HG02623 (cell line): ENCODE results near the gene PXK.

Experiments
- ATAC-seq: cut with Tn5 transposase; IDR thresholded peaks from one replicate; pipeline ENCODE4 v1.9.1; 2021; ENCODE audit warnings: moderate library complexity; ENCODE audit not compliant: unreplicated experiment

PXK gene

DNA sequence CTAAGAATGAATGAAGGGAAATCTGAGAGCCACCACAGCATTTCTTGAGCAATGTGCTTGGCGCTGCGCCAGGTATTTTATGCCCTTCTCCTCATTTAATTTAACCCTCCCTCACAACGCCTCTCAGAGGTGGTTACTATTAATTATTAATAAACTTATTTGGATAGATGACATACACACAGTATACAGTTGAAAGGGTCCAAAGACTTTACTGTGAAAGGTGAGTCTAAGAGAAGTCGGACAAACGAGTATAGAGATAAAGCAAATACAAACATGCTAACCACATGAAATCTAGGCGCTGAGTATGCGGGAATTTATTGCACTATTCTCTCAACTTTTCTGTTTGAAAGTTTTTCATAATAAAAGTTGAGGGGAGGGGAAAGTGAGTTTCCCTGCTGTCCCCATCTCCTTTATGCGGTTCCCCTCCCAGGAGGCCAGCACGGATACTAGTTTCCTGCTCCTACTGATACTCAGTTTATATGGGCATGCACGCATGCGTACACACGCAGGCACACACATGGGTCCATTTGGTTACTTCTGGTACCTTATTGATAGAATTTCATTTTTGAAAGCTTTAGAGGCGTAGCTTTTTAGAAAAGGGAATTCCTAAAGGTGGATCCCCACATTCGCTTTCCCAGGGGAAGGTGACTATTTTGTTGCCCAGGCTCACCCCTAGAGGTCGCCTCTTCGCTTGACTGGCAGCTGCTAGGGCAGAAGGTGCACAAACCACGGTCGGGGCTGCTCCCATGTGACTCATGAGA, 130.7 kb downstream of the PXK start:
- ATAC-seq: peak; percentile 82

DNA sequence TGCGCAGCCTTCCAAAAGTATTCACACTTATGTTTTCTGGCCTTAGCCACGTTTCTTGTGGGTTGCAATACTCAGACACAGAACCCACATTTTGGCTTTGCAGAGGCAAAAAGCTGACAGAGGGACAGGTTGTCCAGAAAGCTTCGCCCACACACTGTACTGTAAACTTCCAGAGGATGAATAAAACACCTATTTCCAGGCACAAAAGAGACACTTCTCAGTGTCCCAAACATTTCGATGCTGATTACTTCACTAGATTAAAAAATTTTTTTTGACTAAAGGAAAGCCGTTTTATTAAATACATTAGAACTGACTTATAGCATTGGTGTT, 131.2 kb downstream of the PXK start:
- no peak for ATAC-seq

DNA sequence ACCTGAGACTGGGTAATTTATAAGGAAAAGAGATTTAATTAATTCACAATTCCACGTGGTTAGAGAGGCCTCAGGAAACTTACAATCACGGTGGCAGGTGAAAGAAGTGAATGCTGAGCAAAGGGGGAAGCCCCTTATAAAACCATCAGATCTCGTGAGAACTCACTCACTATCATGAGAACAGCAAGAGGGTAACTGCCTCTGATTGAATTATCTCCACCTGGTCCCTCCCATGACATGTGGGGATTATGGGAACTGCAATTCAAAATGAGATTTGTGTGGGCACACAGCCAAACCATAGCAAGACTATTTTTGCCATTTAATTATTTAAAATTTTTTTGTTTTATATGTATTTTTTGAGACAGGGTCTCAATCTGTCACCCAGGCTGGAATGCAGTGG, 132.2 kb downstream of the PXK start:
- no peak for ATAC-seq

DNA sequence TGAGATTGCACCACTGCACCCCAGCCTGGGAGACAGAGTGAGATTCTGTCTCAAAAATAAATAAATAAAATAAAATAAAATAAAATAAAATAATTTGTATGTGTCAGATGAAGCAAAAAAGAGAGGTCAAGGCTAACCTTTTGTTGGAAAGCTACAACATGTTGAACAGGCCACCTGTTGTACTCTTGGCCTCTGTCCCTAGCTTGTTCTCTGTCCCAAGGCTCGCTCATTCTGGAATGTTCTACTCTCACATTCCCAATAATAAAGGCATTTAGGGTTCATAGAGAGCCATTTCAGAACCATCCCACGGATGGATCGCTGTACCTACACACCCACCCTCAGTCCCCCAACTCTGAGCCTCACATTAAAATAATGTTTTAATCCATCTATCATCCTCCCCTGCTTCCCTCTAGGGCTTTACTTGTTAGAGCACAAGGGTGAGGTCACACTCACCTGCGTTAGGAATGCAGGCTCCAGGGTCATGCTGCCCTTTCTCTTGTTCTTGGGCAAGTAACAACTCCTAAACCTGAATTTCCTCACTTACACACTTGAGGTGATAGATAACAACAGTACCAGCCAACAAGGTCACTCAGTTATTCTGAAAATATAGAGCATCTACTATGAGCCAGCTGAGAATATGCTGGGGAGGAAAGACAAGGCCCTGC, 134.3 kb downstream of the PXK start:
- no peak for ATAC-seq

DNA sequence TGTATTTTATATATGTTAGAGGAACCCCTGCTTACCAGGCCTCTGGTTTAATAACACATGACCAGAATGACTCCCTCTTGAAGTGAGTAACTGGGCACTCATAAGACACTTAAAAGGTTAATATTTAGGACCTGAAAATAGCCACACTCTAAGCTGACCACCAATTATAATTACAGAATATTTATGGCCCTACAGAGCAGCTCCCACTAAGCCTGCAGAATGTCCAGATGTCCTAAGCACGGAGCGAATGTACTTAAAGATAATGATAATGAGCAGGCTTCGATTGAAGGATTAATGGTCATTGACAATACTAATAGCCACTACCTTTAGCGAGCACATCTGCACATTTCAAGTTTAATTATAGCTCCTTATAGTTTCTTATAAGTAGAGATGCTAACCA, 136.4 kb downstream of the PXK start:
- no peak for ATAC-seq

DNA sequence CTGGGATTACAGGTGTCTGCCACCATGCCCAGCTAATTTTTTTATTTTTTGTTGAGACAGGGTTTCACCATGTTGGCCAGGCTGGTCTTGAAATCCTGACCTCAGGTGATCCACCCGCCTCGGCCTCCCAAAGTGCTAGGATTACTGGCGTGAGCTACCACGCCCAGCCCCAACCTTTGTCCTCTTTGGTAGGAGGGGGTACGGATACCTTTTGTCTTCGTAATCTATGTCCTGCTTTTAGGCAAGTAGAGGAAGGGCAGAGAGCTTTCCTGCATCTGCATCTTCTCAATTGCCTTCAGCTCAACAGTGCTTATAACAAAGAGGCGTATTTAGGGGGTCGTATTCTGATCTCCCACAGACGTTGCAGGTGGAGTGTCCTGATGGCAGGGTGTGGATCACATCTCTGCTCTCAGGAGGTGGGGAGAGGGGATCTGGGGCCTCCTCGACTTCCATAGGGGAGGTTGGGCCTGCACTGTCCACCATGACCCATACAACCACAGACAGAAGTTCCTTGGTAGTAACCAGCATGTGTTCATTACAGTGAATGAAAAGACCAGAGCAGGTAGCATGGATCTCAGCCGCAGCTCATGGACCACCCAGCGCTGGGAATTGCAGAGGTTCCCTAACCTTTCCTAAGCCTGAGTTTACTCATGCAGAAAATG, 137.8 kb downstream of the PXK start:
- no peak for ATAC-seq

DNA sequence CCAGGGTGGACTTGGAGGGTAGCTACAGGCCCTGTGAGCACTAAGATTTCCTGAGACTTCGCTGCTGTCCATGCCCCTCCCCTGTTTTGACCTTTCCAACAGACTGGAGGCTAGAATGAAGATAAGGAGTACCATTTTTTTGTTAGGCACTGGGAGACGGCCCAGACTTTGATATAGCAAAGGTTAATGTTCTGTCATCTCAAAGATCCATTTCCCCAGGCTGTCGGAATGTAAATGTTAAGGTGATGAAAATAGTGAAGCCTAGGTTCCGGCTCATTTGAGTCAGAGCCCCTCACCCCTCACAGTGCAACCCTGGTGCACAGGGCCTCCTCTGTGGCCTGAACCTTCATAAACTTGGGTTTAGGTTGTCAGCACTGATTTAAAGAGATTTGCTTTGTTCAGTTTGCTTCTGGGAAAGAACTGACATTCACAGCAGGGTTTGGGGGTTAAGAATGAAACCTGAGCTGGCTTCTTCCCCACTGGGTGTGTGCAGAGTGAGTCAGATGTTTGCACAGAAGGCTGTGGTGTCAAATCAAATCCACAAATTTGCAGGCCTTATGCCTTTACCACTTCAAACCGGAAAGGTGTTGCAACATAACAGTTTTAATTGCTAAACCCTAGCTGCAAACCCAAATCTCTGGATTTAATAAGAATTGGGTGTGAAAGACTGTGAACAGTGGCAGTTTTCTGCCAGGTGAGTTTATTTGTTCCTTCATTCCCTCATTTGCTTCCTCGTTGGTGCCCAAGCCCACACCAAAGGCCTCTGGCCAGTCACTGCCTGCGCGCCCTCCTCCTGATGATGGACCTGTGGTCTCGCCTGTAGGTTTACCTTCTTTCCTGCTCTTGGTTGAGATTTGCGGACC, 138.6 kb downstream of the PXK start:
- no peak for ATAC-seq

DNA sequence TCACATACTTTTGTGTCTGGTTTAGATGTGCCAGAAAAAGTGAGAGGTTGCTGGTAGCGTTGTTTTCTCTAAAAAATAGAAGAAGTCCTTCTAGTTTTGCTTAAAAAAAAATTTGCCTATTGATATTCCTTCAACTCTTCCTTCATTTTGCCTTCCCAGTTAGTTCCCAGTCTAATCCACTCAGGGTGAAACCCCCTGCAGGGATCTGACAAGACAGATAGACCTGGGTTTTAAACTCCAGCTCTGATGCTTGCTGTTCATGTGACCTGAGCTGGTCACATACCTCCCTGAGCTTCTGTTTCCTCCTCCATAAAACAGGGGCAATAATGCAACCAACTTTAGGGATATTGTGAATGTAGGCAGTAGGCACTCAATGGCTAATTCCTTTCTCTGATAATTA, 140.6 kb downstream of the PXK start:
- no peak for ATAC-seq

DNA sequence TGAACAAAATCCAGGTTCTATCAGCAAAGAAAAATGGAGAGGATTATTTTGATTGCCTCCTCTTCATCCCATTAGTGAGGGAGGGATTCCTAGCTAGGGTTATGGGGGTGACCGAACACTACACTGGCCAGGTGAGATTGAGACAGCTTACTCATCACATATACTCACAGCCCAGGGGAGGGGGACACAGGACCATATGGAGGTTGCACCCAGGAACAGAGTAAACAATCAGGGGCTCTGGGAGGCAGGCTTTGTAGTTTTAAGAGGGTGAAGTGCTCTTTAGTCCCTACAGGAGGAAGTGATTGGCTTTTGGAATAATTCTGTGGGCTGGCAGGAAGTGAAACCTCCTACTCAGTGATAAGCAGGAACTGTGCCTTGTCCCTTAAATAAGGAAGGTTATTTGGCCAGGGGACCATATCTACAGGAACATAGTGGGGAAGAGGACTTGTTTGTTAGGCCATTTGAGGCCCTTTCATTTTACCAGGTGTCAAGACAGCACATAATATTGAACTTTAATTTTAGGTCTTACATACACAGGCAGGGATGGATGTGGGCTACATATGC, 141.7 kb downstream of the PXK start:
- ATAC-seq: no peak

DNA sequence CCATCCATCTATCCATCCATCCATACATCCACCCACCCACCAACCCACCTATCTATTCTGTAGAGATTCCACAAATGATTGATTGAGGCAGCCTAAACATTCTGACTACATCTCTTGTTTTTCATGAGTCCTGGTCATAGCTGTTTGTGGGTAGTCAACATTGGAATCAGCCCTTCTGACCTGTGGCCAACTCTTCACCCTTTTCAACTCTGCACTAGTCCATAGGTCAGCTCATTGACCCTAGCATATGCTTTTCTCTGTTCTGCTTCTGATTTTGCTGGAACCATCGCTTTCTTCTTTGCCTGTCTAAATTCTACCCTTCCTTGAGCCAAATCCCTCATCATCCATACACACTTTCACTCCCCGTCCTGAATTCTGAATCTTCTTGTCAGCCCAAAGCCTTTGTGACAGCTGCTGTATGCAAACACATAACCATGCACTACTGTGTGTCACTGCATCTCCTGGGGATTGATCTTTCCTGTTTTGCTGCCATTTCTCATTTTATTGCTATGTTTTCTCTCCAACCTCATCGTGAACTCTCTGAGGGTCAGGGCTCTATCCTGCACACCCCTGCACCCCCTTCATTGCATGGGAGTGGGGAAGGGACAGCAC, 142.4 kb downstream of the PXK start:
- ATAC-seq: no peak
